Epithelial cell of prostate (primary cell): ENCODE data around the gene TGM2.

Source experiments
- DNase-seq: peaks from one replicate; pipeline ENCODE4 v3.0.0-alpha.2; 2011; ENCODE audit warnings: low read depth, low spot score
- H3K27ac ChIP-seq: fragments of 450-650 bp; 2 replicates; pipeline ENCODE4 v1.5.1; 2017; ENCODE audit warnings: mild to moderate bottlenecking

Gene TGM2

DNA sequence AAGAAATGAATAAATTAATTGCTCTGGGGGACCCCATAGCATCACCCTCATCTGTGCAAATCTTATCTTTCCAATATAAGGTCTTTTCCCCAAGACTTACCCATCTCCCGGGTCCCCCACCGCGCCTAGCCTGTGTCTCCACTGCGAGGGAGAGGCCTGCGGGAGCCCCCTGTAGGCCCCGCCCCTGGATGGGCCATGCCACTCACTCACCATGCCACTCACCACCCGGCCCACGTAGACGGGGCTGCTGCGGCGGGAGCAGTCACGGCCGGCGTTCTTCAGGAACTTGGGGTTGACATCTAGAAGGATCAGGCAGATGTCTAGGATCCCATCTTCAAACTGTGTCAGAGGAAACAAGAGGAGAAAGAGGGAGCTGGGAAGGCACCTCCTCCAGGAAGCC, 17.3 kb downstream of the TGM2 start:
- no peak overlapping the region for H3K27ac ChIP-seq

DNA sequence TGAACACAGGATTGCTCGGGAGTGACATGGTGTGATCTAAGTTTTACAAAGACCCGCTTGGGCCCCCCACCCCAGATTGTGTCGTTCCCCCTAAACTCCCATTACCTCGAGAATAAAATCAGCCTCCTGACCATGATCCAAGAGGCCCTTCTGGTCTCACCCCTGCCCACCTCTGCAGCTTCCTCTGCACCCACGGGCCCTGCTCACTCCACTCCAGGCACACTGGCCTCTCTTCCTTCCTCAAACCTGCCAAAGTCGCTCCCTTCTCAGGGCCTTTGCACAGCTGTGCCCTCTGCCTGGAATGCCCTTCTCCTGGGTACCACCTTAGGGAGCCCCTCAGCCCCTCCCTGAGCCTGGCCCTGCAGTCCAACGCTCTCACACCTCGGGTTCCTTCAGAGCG, 17.9 kb downstream of the TGM2 start:
- no peak overlapping the region for H3K27ac ChIP-seq
- DNase-seq: no peak

More for the DNA sequence above, 17.3 kb downstream of the TGM2 start:
- no peak for DNase-seq

DNA sequence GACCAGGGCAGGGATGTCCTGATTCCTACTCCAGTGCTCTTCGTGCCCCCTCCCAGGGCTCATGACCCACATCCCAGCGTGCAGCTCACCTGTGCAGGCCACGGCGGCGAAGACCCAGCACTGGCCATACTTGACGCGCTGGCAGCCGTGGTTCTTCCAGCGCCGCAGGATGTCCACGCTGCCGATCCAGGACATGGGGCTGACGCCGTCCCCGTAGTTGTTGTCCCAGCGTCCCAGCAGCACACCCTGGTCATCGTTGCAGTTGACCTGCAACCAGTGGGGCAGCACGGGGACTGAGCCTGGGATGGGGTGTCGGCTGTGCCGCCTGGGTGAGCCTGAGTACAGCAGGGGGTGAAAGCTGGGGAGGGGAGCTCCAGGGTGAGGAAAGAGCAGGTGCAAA, 18.4 kb downstream of the TGM2 start:
- DNase-seq: no peak

DNA sequence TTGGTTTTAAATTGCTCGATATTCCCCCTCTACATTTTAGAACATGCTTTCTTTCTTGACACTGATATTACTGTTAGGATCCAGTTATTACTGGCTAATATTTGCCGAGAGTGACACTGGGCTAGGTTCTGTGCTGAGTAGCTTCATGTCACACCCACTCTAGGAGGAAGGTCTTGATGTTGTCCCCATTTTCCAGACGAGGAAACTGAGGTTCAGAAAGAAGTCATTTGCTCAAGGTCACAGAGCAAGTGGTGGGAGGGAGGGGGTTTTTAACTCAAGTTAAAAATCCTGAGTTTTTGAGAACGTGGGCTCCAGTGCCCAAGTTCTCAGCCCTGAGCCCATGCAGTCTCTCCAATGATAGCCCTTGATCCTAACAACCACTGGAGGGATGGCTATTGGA, 18.9 kb downstream of the TGM2 start:
- no peak overlapping the region for H3K27ac ChIP-seq
- no peak for DNase-seq

More for the DNA sequence above, 18.4 kb downstream of the TGM2 start:
- no peak overlapping the region for H3K27ac ChIP-seq

DNA sequence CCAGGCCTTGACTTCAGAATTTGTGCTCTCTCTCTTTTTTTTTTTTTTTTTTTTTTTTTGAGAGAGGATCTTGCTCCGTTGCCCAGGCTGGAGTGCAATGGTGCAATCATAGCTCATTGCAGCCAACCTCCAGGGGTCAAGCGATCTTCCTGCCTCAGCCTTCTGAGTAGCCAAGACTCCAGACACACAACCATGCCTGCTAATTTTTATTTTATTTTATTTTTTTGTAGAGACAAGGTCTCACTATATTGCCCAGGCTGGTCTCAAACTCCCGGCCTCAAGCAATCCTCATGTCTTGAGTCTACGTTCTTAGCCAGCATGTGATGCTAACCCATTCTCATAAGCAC, 19.4 kb downstream of the TGM2 start:
- no peak for DNase-seq
- H3K27ac ChIP-seq: peak overlapping the region; percentile 90

DNA sequence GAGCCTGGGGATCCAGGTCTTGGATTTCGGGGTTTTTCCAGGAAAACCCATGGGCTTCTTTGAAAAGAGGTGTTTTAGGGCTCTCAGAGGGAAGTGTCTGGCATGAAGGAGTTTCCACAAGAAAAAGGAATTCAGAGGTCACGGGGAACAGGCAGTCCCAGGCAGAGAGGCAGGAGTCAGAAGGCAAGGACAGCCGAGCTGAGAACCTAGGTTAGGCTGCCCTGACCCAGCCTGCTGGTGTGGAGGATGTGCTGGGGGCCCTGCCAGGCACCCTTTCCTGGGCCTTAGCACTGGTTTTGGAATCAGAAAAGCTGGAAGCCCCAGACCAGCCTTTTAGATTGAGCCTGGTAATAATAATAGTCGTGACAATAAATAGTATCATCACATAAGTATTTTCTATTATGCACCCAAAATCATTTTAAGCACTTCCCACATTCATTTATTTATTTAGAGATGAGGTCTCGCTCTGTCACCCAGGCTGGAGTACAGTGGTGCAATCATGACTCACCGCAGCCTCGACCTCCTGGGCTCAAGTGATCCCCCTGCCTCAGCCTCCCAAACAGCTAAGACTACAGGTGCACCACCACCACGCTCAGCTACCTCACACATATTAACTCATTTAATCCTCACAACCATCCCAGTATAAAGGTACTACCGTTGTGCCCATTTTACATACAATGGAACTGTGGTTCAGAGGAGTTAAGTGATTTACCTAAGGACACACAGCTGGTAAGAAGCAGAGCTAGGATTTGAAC, 19.9 kb downstream of the TGM2 start:
- peak overlapping the region; percentile 90 for H3K27ac ChIP-seq
- no peak for DNase-seq

DNA sequence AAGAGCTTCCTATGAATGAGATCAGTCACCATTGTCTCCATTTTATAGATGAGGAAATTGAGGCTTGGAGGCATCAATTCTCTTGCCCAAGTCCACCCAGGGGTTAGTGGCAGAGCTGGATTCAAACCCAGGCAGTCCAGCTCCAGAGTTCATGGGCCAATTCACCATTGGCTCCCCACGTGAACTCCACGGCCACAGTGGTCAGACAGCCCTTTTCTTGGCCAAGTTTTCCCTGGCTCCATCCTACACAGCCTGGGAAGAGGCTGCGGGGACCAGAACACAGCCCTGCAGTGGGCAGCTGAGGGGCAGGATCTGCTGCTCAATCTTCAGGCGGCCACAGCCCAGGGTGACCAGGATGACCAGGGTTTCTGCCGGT, 20.5 kb downstream of the TGM2 start:
- H3K27ac ChIP-seq: peak overlapping the region; percentile 90
- DNase-seq: no peak

DNA sequence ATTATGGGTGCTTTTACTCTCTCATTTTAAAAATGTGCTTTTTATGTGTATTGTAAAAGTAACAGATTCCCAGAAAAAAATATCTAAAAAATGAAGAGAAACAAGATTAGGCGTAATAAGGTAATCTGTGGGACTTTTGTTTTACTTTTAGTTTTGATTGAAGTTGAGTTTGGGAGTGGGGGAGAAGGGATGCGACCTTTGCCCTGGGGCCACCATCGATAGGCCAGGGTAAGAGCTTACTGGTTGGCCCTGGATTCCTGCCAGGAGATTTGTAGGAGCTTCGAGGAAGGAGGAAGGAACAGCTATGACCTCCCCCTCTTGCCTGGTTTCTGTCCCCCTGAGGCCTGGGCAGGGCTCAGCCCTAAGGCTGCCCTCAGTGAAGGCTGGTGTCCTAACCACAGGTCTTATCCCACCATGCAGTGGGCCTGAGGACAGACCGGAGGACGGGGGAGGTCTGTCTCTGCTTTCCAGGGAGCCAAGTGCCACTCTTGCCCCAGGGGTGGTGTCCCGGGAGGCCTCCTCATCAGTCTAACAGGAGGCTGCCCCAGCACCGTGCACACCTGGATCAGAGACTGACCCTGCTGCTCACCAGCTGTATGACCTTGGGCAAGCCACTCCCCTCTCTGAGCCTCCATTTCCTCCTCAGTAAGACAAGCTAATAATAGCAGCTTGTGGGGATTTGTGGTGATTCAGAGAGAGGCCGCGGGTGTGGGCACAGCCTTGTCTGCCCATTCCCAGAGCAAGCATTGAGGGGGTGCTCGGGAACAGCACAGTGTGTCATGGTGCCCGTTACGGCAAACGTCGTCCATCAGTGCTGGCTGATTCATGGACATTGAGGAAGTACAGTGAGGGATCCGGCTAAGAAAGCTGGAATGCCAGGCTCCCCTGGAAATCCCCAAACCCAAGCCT, 21.2 kb downstream of the TGM2 start:
- DNase-seq: peak; percentile 96
- peak overlapping the region; percentile 90 for H3K27ac ChIP-seq

DNA sequence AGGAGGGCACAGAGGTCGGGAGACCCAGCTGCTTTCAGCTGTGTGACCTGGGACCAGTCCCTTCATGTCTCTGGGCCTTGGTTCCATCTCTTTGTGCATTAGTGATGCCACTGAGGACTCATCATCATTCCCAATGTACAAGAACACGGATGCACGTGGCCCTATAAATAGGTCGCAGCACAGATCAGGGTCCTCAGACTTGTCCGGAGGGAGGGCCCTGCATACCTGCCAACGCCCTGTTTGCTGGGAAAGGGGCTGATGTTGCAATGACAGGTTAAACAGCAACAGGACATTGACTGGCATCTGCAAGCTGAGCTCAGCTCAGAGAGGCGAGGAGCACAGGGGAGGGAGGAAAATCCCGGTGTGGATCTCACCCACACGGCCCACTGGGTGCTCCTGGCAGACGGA, 21.8 kb downstream of the TGM2 start:
- H3K27ac ChIP-seq: peak overlapping the region; percentile 90
- DNase-seq: no peak

DNA sequence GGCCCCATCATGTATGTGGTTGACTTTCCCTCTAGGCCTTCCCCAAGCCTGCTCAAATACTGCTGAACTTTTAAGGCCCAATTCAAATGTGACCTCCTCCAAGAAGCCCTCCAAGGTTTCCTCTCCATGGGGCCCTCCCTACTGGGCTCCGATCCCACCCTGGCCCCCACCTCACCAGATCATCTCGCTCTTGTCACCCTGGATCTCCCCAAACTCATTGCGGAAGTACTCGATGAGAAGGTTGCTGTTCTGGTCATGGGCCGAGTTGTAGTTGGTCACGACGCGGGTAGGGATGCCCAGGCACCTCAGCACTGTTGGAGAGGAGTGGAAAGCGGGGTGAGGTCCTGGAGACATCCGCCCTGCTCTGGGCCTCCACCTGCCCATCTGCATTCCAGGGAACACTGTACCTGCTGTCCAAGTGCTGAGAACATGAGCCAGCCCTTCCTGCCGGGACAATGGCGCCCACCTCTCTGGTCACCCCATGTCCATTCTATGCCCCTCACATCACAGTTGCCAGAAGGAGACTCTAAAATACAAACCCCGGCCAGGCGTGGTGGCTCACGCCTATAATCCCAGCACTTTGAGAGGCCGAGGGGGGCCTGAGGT, 23.1 kb downstream of the TGM2 start:
- no peak overlapping the region for H3K27ac ChIP-seq
- no peak for DNase-seq

DNA sequence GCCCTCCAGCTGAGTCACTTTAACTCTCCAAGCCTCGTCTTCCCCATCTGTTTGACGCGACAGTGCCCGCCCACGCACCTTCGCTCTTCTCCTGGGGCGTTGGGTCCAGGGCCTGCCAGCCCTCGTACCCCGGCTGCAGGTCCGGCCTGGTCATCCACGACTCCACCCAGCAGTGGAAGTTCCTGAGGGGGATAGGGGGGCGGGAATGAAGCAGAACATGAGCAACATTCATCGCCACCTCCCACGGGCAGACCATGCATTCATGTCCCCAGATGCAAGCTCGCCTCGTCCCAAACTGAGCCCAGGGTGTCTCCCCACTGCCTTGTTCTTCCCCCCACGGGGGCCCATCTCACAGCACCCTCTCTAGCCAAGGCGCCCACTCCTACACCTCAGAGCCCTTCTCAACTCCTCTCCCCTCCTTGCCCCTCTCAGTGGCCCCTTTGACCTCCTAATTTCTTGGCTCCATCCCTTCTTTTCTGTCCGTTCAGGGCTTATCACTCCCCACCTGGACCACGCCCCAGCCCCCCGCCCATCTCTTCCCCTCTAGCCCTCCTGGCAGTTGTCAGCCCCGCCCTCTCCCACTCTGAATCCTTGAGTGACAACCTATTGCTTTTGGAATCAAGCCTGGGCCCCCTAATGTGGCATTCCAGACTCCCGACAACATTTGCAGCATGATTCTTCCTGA, 23.7 kb downstream of the TGM2 start:
- DNase-seq: no peak
- no peak overlapping the region for H3K27ac ChIP-seq

DNA sequence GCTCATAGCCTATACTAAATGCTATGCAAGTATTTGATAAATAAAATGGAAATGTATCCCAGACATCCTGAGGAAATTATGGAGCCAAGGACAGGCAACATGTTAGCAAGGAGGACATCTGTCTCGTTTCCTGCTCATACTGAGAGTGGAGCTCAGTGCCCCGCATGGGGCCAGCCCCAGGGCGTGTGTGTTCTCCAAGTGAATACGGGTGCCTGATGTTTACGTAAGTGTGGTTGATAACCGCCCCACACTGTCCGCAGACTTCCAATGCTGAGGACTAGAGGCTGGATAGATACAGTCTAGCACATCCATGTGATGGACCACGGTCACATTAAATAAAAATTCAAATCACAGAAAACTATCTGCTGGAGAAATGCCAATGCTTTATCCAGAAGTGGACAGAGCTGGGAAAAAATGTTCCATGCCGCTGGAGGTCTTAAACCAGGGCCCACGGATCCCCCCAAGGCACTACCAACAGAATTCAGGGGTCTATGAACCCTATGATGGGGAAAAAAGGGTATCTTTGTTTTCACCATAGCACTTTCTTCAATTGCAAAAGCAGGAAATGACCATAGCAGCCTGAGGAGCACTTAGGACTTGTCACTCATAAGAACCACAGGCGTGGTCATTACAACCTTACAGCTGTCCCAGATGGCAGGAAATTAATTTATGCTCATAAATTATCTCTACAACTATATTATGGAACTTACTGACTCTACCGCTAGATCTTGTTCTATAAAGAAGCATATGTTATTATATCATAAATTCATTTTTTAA, 24.9 kb downstream of the TGM2 start:
- no peak for DNase-seq
- H3K27ac ChIP-seq: no peak overlapping the region

DNA sequence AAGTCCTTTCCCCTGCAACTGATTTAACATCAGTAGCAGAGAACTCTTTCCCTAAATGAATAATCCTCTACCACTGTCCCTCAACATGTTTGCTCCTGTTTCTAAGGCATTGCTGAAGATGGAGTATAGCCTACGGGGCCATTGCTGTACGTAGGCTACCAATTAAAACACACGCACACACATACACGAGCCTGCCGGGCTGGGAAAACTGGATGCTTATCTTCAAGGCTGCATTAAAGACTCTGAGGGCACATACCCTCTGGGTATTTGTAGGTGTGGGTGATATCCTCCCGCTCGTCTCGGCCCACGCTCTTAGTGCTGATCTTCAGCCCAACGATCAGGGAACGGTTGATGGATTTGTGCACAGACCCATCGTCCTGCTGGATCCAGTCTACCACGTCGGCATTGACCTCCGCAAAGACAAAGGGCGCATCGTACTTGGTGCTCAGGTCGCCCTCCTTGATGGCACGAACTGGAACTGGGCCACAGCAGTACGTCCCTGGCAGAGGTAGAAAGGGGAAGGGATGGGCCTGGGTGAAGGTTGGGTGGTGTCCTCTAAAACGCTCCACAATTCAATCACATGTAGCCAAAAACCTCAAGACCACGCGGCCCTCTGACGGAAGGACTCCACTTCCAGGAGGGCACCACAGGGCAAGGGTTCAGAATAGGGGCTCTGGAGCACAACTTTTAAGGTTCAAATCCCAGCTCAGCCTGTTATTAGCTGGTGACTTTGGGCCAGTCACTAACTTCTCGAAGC, 25.7 kb downstream of the TGM2 start:
- H3K27ac ChIP-seq: no peak overlapping the region
- DNase-seq: no peak

DNA sequence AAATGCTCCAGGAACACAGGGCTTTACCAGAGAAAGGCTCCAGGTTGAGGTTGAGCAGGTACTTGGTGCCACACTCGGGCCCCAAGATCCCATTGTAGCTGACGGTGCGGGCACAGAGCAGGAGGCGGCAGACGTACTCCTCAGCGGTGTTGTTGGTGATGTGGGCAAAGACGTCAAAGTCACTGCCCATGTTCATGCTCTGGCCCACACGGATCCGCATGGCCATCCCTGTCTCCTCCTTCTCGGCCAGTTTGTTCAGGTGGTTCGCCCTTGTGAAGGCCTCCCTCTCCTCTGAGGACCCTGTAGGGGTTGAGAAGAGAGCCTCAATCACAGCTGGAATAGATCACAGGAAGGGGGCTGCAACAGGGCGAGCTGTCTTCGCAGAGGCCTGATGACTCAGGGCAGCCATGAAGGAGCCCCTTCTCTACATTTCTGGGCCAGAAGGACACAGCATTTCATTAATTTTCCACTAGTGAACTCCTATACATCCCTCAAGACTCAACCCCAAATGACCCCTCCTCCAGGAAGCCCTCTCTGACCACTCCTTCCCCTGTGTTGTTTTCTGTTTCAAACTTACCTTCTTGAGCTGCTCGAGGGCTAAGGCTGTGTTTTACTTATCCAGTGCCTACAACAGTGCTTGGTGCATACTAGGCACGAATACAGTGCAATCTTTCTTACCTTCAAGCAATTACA, 26.8 kb downstream of the TGM2 start:
- no peak overlapping the region for H3K27ac ChIP-seq
- no peak for DNase-seq

DNA sequence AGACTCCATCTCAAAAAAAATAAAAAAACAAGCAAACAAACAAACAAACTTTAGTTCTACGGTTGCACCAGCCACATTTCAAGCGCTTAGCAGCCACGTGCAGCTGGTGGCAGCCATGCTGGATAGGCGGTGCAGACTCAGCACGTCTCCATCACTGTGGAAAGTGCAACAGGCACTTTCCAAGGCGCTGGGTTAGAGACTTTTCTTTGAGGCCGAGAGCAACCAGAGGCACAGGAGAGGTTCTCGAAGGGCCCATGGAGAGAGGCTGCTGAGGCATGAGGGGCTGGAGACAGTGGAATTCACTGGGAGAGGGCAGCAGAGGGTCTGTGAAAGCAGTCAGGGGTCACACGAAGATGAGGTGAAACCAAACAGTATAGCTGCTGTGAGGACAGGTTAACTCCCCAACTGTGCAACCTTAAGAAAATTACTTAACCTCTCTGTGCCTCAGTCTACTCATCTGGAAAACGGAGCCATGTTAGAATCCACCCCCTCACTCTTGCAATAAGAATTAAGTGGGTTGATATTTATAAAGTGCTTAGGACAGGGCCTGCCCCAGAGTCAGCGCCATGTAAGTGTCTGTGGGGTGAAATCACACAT, 27.5 kb downstream of the TGM2 start:
- H3K27ac ChIP-seq: no peak overlapping the region
- no peak for DNase-seq

DNA sequence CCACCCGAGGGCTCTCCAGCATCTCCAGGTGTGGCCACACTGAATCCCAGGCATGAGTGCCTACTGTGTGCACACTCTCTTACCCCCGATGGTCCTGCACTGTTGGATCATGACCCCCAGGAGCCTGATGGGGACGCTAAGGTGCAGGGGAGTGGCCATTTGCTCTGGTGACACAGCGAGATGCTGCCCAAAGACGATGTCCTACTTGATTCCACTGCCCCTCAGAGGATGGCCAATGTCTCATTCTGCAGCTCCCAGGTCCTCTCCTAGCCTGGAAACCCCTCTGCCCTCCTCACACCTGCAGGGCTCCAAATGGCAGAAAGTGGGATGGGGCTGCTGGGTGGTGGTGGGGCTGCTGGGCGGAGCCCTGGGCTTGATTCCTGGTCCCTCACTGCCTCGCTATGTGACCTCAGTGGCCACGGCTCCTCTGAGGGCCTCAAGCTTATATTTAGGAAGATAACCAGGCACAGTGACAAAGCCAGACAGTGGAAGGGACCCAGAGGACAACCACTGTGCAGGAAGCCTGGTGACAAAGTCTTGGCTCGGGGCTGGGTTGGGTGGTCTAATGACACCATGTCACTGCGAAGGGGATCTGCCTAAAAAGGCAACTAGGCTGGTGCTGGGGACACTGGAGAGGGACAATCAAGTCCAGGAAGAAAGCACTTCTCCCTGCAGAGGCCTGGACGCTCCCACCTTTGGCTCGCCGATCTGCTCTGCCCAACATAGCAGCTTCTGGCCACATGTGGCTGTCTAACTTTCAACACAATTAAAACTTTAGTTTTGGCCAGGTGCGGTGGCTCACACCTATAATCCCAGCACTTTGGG, 28.4 kb downstream of the TGM2 start:
- DNase-seq: no peak
- H3K27ac ChIP-seq: no peak overlapping the region

DNA sequence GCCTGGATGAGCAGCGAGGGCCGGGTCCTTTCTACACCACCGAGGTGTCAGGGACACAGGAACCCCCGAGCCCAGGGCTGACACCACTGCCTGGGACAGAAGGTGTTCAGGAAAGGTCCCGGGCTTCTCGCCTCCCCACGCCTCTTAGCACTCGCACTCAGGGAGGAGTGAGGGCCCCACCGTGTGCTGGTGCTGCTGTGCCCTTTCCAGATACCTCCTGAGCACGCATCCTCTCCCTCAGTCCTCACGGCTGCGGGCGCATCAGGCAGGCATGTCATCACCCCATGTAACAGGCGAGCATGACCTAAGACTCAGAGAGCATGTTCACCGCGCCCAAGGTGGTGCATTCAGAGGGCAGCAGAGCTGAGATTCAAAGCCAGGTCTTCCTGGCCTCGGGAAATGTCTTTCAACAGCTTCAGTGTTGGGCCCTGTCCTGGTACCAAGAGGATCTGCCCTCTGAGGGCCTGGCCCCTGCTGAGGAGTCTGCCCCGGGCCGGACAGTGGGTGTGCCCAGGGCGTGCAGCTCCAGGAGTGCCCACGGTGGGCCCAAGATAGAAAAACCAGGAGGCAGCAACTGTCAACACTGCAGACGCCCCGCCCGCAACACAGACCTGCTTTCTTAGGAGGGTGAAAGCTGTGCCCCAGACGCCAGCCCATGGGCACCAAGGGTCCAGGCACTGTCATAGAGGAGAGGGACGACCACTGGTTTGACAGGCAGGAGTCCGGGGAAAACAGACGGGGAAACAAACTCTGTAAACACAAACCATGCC, 29.2 kb downstream of the TGM2 start:
- H3K27ac ChIP-seq: no peak overlapping the region
- no peak for DNase-seq
